ENCODE measurements around the gene CST7.

The CST7 gene

DNA sequence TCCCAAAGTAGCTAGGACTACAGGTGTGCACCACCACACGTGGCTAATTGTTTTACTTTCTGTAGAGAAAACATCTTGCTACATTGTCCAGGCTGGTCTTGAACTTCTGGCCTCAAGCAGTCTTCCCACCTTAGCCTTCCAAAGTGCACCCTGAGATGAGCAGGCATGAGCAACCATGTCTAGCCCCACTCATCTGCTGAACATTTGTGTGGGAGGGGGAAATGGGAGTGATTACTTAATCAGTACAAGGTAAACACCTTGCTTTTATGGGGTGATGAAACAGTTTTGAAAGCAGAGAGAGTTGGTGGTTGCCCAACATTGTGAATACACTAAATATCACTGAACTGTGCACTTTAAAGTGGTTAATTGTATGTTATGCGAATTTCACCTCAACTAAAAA is 38.2 kb downstream of the CST7 start:
- Histone ChIP-seq H3K27me3 (ENCODE audit: control insufficient read depth in 1 of 2, insufficient read depth in 1 of 2, low read length in 2 of 2) (no peaks in the 10 kb centered on the region), H3K79me1 (replicated peaks; ENCODE audit: low read length, poor library complexity, severe bottlenecking) (peaks cover 56% of the 10 kb centered on the region), H3K23ac (ENCODE audit: low read length in 2 of 2) (no peak overlapping the region), H3K9ac (ENCODE audit: low read length) (no peak overlapping the region), H2BK12ac (ENCODE audit: low read length in 2 of 2) (no peak overlapping the region), H3K14ac (ENCODE audit: low read length in 2 of 2) (no peak overlapping the region), H3K4me1 (ENCODE audit: control insufficient read depth, insufficient read depth, low read depth, low read length) (peaks cover 3% of the 10 kb centered on the region), H4K8ac (ENCODE audit: low read length) (no peak overlapping the region), H2AFZ (ENCODE audit: low read depth, low read length) (no peak overlapping the region), H3K18ac (ENCODE audit: low read depth in 1 of 2, low read length in 2 of 2) (no peak overlapping the region), H3K4ac (ENCODE audit: low read depth in 1 of 2, low read length in 2 of 2) (no peak overlapping the region), H2AK5ac (ENCODE audit: low read length, severe bottlenecking) (no peak overlapping the region), H3K4me3 (ENCODE audit: insufficient read depth in 1 of 2, low read depth in 1 of 2, low read length in 2 of 2) (no peak overlapping the region), H2BK5ac (ENCODE audit: low read depth, low read length, poor library complexity, severe bottlenecking) (no peak overlapping the region), H4K91ac (ENCODE audit: low read length) (no peak overlapping the region), H3K4me2 (ENCODE audit: low read length, poor library complexity, severe bottlenecking) (no peak overlapping the region), H3K36me3 (ENCODE audit: control insufficient read depth in 1 of 2, insufficient read depth in 2 of 2, low read depth in 1 of 2, low read length in 2 of 2) (peaks cover 8 to 9% of the 10 kb centered on the region in 2 experiments), H2BK15ac (ENCODE audit: low read depth, poor library complexity, severe bottlenecking) (no peak overlapping the region), H2BK120ac (ENCODE audit: low read depth, low read length) (no peak overlapping the region), H3K27ac (ENCODE audit: low read length, poor library complexity, severe bottlenecking) (no peak overlapping the region), H3K9me3 (ENCODE audit: control insufficient read depth, low read length) (no peaks in the 10 kb centered on the region)
- no peak for DNase-seq
- 100% methylated on average over 1 of the region's 2 CpGs for WGBS

DNA sequence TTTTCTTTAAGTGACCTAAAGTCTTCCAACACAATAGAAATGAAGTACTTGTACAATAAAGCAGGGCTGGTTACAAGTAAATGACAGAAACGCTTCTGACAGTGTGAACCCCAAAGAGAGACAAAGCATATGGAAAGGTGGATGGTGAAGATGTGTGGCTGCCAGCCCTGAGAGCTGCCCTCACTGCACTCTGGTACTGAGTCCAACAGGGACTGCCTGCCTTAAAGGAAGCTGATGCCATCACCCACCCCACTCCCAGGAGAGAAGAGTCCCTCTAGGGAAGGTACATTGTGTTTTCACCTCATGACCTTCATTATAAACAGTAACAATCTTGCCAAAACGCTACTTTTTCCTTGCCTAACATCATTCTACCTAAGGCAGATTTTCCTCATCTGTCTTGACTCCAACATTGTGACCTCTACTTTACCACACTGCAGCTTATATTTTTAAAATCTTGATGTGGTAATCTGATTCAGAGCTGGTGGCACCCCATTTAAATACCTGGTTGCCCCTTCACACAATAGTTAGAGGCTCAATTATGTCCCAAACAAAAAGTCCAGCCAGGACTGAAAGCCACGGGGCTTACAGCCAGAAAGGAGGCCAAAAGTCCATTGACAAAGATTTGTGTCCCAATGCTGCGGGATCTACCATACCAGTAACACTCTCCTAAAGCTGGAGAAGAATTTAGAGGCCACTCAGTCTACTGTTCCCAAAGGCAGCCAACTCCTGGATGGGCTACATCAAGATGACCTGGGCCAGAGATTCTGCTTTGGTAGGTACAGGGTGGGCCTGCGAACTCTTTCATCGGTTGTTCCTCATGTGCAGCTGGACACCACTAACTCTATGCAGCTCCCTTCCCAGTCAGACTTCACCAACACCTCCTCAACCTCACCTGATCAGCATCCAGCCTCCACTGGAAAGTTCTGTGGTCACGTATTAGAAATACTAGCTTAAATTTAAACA is 39.1 kb downstream of the CST7 start:
- WGBS, result 100% methylated on average over 7 of the region's 7 CpGs
- Histone ChIP-seq H2BK15ac (ENCODE audit: low read depth, poor library complexity, severe bottlenecking) (no peak overlapping the region), H3K27me3 (ENCODE audit: control insufficient read depth in 1 of 2, insufficient read depth in 1 of 2, low read length in 2 of 2) (no peaks in the 10 kb centered on the region), H3K18ac (ENCODE audit: low read depth in 1 of 2, low read length in 2 of 2) (no peak overlapping the region), H4K8ac (ENCODE audit: low read length) (no peak overlapping the region), H3K79me1 (replicated peaks; ENCODE audit: low read length, poor library complexity, severe bottlenecking) (peaks cover 54% of the 10 kb centered on the region), H3K36me3 (ENCODE audit: control insufficient read depth in 1 of 2, insufficient read depth in 2 of 2, low read depth in 1 of 2, low read length in 2 of 2) (peaks cover 3 to 9% of the 10 kb centered on the region in 2 experiments), H3K4me2 (ENCODE audit: low read length, poor library complexity, severe bottlenecking) (no peak overlapping the region), H3K23ac (ENCODE audit: low read length in 2 of 2) (no peak overlapping the region), H3K14ac (ENCODE audit: low read length in 2 of 2) (no peak overlapping the region), H3K4ac (ENCODE audit: low read depth in 1 of 2, low read length in 2 of 2) (peak overlapping the region in 1 of 2 experiments; percentile 10), H2AFZ (ENCODE audit: low read depth, low read length) (no peak overlapping the region), H2BK12ac (ENCODE audit: low read length in 2 of 2) (no peak overlapping the region), H3K9me3 (ENCODE audit: control insufficient read depth, low read length) (no peaks in the 10 kb centered on the region), H3K4me1 (ENCODE audit: control insufficient read depth, insufficient read depth, low read depth, low read length) (peaks cover 3% of the 10 kb centered on the region), H2BK5ac (ENCODE audit: low read depth, low read length, poor library complexity, severe bottlenecking) (no peak overlapping the region), H3K4me3 (ENCODE audit: insufficient read depth in 1 of 2, low read depth in 1 of 2, low read length in 2 of 2) (no peak overlapping the region), H3K27ac (ENCODE audit: low read length, poor library complexity, severe bottlenecking) (no peak overlapping the region), H3K9ac (ENCODE audit: low read length) (no peak overlapping the region), H4K91ac (ENCODE audit: low read length) (no peak overlapping the region), H2BK120ac (ENCODE audit: low read depth, low read length) (no peak overlapping the region), H2AK5ac (ENCODE audit: low read length, severe bottlenecking) (no peak overlapping the region)
- DNase-seq, result no peak

DNA sequence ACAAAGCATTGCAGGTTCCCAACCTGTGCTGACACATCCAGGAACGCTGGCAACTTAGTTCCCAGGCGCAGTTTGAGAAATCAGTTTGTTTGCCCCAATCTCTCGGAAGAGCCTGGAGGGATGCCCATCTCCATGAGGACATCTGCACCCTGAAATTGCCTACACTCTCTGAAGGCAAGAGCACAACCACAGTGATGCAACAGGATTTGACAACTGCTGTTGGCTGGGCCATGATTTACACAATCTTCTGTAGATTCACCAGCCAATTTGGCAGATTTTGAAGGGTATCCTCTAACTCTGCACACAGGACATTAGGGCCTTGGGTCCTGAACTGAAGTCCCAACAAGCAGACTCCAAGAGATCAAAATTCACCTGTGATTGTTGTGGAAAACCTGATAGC is 40.1 kb downstream of the CST7 start:
- H3K4ac ChIP-seq (ENCODE audit: low read depth in 1 of 2, low read length in 2 of 2), result no peak overlapping the region
- H3K9ac ChIP-seq (ENCODE audit: low read length), result no peak overlapping the region
- H3K14ac ChIP-seq (ENCODE audit: low read length in 2 of 2), result no peak overlapping the region
- H3K27ac ChIP-seq (ENCODE audit: low read length, poor library complexity, severe bottlenecking), result no peak overlapping the region
- no peak overlapping the region for H2AK5ac ChIP-seq (ENCODE audit: low read length, severe bottlenecking)
- peaks cover 3% of the 10 kb centered on the region for H3K4me1 ChIP-seq (ENCODE audit: control insufficient read depth, insufficient read depth, low read depth, low read length)
- H3K4me3 ChIP-seq (ENCODE audit: insufficient read depth in 1 of 2, low read depth in 1 of 2, low read length in 2 of 2), result no peak overlapping the region
- H3K36me3 ChIP-seq (ENCODE audit: control insufficient read depth in 1 of 2, insufficient read depth in 2 of 2, low read depth in 1 of 2, low read length in 2 of 2), result peaks cover 0 to 7% of the 10 kb centered on the region in 2 experiments
- H4K8ac ChIP-seq (ENCODE audit: low read length), result no peak overlapping the region
- no peak for DNase-seq
- no peak overlapping the region for H2AFZ ChIP-seq (ENCODE audit: low read depth, low read length)
- no peaks in the 10 kb centered on the region for H3K9me3 ChIP-seq (ENCODE audit: control insufficient read depth, low read length)
- no peak overlapping the region for H2BK5ac ChIP-seq (ENCODE audit: low read depth, low read length, poor library complexity, severe bottlenecking)
- 97% methylated on average over 3 of the region's 3 CpGs for WGBS
- H3K4me2 ChIP-seq (ENCODE audit: low read length, poor library complexity, severe bottlenecking), result no peak overlapping the region
- no peak overlapping the region for H2BK120ac ChIP-seq (ENCODE audit: low read depth, low read length)
- no peak overlapping the region for H2BK15ac ChIP-seq (ENCODE audit: low read depth, poor library complexity, severe bottlenecking)
- no peak overlapping the region for H3K23ac ChIP-seq (ENCODE audit: low read length in 2 of 2)
- H2BK12ac ChIP-seq (ENCODE audit: low read length in 2 of 2), result no peak overlapping the region
- H3K79me1 ChIP-seq (replicated peaks; ENCODE audit: low read length, poor library complexity, severe bottlenecking), result peaks cover 49% of the 10 kb centered on the region
- no peak overlapping the region for H3K18ac ChIP-seq (ENCODE audit: low read depth in 1 of 2, low read length in 2 of 2)
- no peak overlapping the region for H4K91ac ChIP-seq (ENCODE audit: low read length)
- no peaks in the 10 kb centered on the region for H3K27me3 ChIP-seq (ENCODE audit: control insufficient read depth in 1 of 2, insufficient read depth in 1 of 2, low read length in 2 of 2)

DNA sequence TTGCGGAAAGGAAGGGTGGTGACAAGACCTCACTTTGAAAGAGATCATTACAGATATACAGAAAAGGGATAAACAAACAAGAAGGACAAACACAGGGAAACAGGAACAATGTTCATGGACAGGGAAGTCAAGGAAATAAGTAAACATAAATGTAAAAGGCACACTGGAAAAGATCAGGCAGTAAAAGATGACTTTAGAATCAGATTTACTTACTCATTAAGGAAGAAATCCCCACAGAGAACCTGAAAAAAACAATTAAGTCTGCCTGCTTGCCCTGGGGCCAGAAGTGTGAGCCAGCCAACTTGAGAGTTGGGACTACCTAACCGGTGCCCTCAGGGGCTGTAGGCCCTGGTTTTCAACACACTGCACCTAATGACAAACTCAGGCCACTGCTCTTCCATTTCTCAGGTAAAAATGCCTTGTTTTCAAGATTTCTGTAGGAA is 41.8 kb downstream of the CST7 start:
- no peaks in the 10 kb centered on the region for H3K27me3 ChIP-seq (ENCODE audit: control insufficient read depth in 1 of 2, insufficient read depth in 1 of 2, low read length in 2 of 2)
- H2AK5ac ChIP-seq (ENCODE audit: low read length, severe bottlenecking), result no peak overlapping the region
- WGBS, result 100% methylated on average over 1 of the region's 2 CpGs
- no peak overlapping the region for H3K14ac ChIP-seq (ENCODE audit: low read length in 2 of 2)
- H2AFZ ChIP-seq (ENCODE audit: low read depth, low read length), result no peak overlapping the region
- H3K9ac ChIP-seq (ENCODE audit: low read length), result no peak overlapping the region
- no peak overlapping the region for H4K91ac ChIP-seq (ENCODE audit: low read length)
- H4K8ac ChIP-seq (ENCODE audit: low read length), result no peak overlapping the region
- H2BK15ac ChIP-seq (ENCODE audit: low read depth, poor library complexity, severe bottlenecking), result no peak overlapping the region
- no peak overlapping the region for H3K27ac ChIP-seq (ENCODE audit: low read length, poor library complexity, severe bottlenecking)
- H3K18ac ChIP-seq (ENCODE audit: low read depth in 1 of 2, low read length in 2 of 2), result no peak overlapping the region
- H3K9me3 ChIP-seq (ENCODE audit: control insufficient read depth, low read length), result no peaks in the 10 kb centered on the region
- no peak overlapping the region for H3K4me2 ChIP-seq (ENCODE audit: low read length, poor library complexity, severe bottlenecking)
- no peak overlapping the region for H3K23ac ChIP-seq (ENCODE audit: low read length in 2 of 2)
- DNase-seq, result no peak
- peak overlapping the region in 1 of 2 experiments; percentile 92 for H3K4me3 ChIP-seq (ENCODE audit: insufficient read depth in 1 of 2, low read depth in 1 of 2, low read length in 2 of 2)
- no peak overlapping the region for H3K4ac ChIP-seq (ENCODE audit: low read depth in 1 of 2, low read length in 2 of 2)
- H2BK5ac ChIP-seq (ENCODE audit: low read depth, low read length, poor library complexity, severe bottlenecking), result no peak overlapping the region
- no peak overlapping the region for H2BK120ac ChIP-seq (ENCODE audit: low read depth, low read length)
- H3K36me3 ChIP-seq (ENCODE audit: control insufficient read depth in 1 of 2, insufficient read depth in 2 of 2, low read depth in 1 of 2, low read length in 2 of 2), result peaks cover 0 to 4% of the 10 kb centered on the region in 2 experiments
- H3K79me1 ChIP-seq (replicated peaks; ENCODE audit: low read length, poor library complexity, severe bottlenecking), result peaks cover 40% of the 10 kb centered on the region
- peaks cover 9% of the 10 kb centered on the region for H3K4me1 ChIP-seq (ENCODE audit: control insufficient read depth, insufficient read depth, low read depth, low read length)
- H2BK12ac ChIP-seq (ENCODE audit: low read length in 2 of 2), result no peak overlapping the region

All from mesenchymal stem cell (in vitro differentiated cells and primary cell).